Type B pancreatic cell (in vitro differentiated cells): ENCODE measurements around the gene DIAPH3. TPM values are rescaled to one million over a fixed set of nuclear protein-coding genes. Genes with fewer than 3 reads are reported as not detected.

Experiments used
- DNase-seq: peaks from one replicate; pipeline ENCODE4 v3.0.0; 2021; ENCODE audit warnings: mixed read lengths; ENCODE audit not compliant: unreplicated experiment; ENCODE audit errors: extremely low spot score
- H3K27ac Mint-ChIP-seq: 2 replicates; pipeline ENCODE4 v1.8.0; 2021; ENCODE audit warnings: mild to moderate bottlenecking, mixed read lengths
- H3K27me3 Mint-ChIP-seq: 2 replicates; pipeline ENCODE4 v1.8.0; 2021; ENCODE audit warnings: mixed read lengths
- H3K36me3 Mint-ChIP-seq: 2 replicates; pipeline ENCODE4 v1.8.0; 2021; ENCODE audit warnings: mixed read lengths
- H3K4me1 Mint-ChIP-seq: one replicate; pipeline ENCODE4 v1.8.0; 2021; ENCODE audit warnings: mixed read lengths; ENCODE audit not compliant: unreplicated experiment
- H3K4me3 Mint-ChIP-seq: 2 replicates; pipeline ENCODE4 v1.8.0; 2021; ENCODE audit warnings: mild to moderate bottlenecking, mixed read lengths
- H3K9me3 Mint-ChIP-seq: 2 replicates; pipeline ENCODE4 v1.8.0; 2021; ENCODE audit warnings: mixed read lengths
- CTCF ChIP-seq: fragments of 200-600 bp; sonication (generic); conservative IDR thresholded peaks from 2 replicates; pipeline ENCODE4 v1.5.0; 2021; ENCODE audit warnings: antibody characterized with exemption, mild to moderate bottlenecking
- total RNA-seq: library from RNA; stranded (reverse); gene quantifications from 2 replicates; pipeline ENCODE4 v1.2.1, GENCODE V29; 2021; ENCODE audit warnings: low replicate concordance

DIAPH3 gene
- total RNA-seq, 1 donor from 2014 or later, result 16.9 TPM

- peaks cover 10% of the 10 kb centered on the region for H3K9me3 Mint-ChIP-seq
- peaks cover 17% of the 10 kb centered on the region for H3K4me1 Mint-ChIP-seq
- H3K27ac Mint-ChIP-seq, result no peak overlapping the region
- H3K4me3 Mint-ChIP-seq, result no peak overlapping the region
- no peak for TF ChIP-seq CTCF
- H3K36me3 Mint-ChIP-seq, result no peaks in the 10 kb centered on the region
- H3K27me3 Mint-ChIP-seq, result no peaks in the 10 kb centered on the region
- no peak for DNase-seq
Measured at GRCh38 chr13:59744747-59745391, 418.9 kb downstream of the DIAPH3 start.

GRCh38 chr13:59743195-59743594 lies 420.5 kb downstream of the DIAPH3 start:
- no peak overlapping the region for H3K27ac Mint-ChIP-seq
- H3K9me3 Mint-ChIP-seq, result peaks cover 10% of the 10 kb centered on the region
- H3K4me3 Mint-ChIP-seq, result no peak overlapping the region
- no peaks in the 10 kb centered on the region for H3K27me3 Mint-ChIP-seq
- H3K4me1 Mint-ChIP-seq, result peaks cover 14% of the 10 kb centered on the region
- no peak for DNase-seq
- H3K36me3 Mint-ChIP-seq, result no peaks in the 10 kb centered on the region
- TF ChIP-seq CTCF, result no peak

- H3K27ac Mint-ChIP-seq, result peak overlapping the region; percentile 41
- no peak overlapping the region for H3K4me3 Mint-ChIP-seq
- H3K27me3 Mint-ChIP-seq, result no peaks in the 10 kb centered on the region
- TF ChIP-seq CTCF, result no peak
- H3K9me3 Mint-ChIP-seq, result peaks cover 5% of the 10 kb centered on the region
- no peaks in the 10 kb centered on the region for H3K36me3 Mint-ChIP-seq
- no peak for DNase-seq
- peaks cover 14% of the 10 kb centered on the region for H3K4me1 Mint-ChIP-seq
Measured at GRCh38 chr13:59742467-59742866, 421.3 kb downstream of the DIAPH3 start.

- no peak for TF ChIP-seq CTCF
- Mint-ChIP-seq H3K27ac (no peak overlapping the region), H3K36me3 (no peaks in the 10 kb centered on the region), H3K4me3 (no peak overlapping the region), H3K4me1 (peaks cover 6% of the 10 kb centered on the region), H3K9me3 (peaks cover 5% of the 10 kb centered on the region), H3K27me3 (no peaks in the 10 kb centered on the region)
- no peak for DNase-seq
Measured at GRCh38 chr13:59738921-59739320, 424.8 kb downstream of the DIAPH3 start.

- H3K9me3 Mint-ChIP-seq, result no peaks in the 10 kb centered on the region
- no peaks in the 10 kb centered on the region for H3K36me3 Mint-ChIP-seq
- no peaks in the 10 kb centered on the region for H3K27me3 Mint-ChIP-seq
- DNase-seq, result no peak
- no peak overlapping the region for H3K4me3 Mint-ChIP-seq
- no peaks in the 10 kb centered on the region for H3K4me1 Mint-ChIP-seq
- TF ChIP-seq CTCF, result no peak
- no peak overlapping the region for H3K27ac Mint-ChIP-seq
Measured at GRCh38 chr13:59734393-59734792, 429.3 kb downstream of the DIAPH3 start.

GRCh38 chr13:59733744-59734143 lies 430.0 kb downstream of the DIAPH3 start:
- TF ChIP-seq CTCF, result no peak
- no peak for DNase-seq
- Mint-ChIP-seq H3K27ac (no peak overlapping the region), H3K4me1 (no peaks in the 10 kb centered on the region), H3K27me3 (no peaks in the 10 kb centered on the region), H3K4me3 (no peak overlapping the region), H3K36me3 (no peaks in the 10 kb centered on the region), H3K9me3 (no peaks in the 10 kb centered on the region)
